Esophagus squamous epithelium (tissue), 5 donors: ENCODE data around the gene TRIM65. TPM values are rescaled to one million over a fixed set of nuclear protein-coding genes. Genes with fewer than 3 reads are reported as not detected.

Experiments used
- DNase-seq: peaks from one replicate; lab custom pipeline; 2025; lab: John Stamatoyannopoulos, UW
- H3K27ac ChIP-seq, 4 donors: fragments of 200-600 bp; sonication (generic); one replicate each; pipeline ENCODE4 v1.5.1; 2016 to 2019; ENCODE audit warnings: mild to moderate bottlenecking in 1 of 4
- H3K27me3 ChIP-seq, 4 donors: fragments of 200-600 bp; sonication (generic); 1 replicate in 3 of 4; 2 replicates in 1 of 4; pipeline versions ENCODE4 v1.5.1 to v1.6.0; 2017 to 2021; ENCODE audit warnings: antibody characterized with exemption in 1 of 4
- H3K36me3 ChIP-seq, 3 donors: fragments of 200-600 bp; sonication (generic); one replicate each; pipeline ENCODE4 v1.5.1; 2016 to 2019
- H3K4me1 ChIP-seq, 3 donors: fragments of 200-600 bp; sonication (generic); one replicate each; pipeline ENCODE4 v1.5.1; 2017 to 2019
- H3K4me3 ChIP-seq, 4 donors: fragments of 200-600 bp; sonication (generic); 1 replicate in 3 of 4; 2 replicates in 1 of 4; pipeline ENCODE4 v1.5.1; 2016 to 2019; ENCODE audit warnings: mild to moderate bottlenecking in 2 of 4, moderate library complexity in 1 of 4
- H3K9me3 ChIP-seq, 3 donors: fragments of 200-600 bp; sonication (generic); one replicate each; pipeline ENCODE4 v1.5.1; 2016 to 2019
- CTCF ChIP-seq, 6 experiments: fragments of 450-650 bp in 4 of 6; fragments of 200-600 bp in 2 of 6; sonication (generic) in 2 of 6; IDR thresholded peaks; one replicate each; pipeline ENCODE4 v1.5.1; 2016 to 2019; ENCODE audit warnings: antibody characterized with exemption in 6 of 6, mild to moderate bottlenecking in 4 of 6, moderate library complexity in 4 of 6
- POLR2A ChIP-seq, 4 donors: fragments of 450-650 bp; IDR thresholded peaks; one replicate each; pipeline ENCODE4 v1.6.1; 2017; ENCODE audit warnings: antibody characterized with exemption in 4 of 4, mild to moderate bottlenecking in 4 of 4, moderate library complexity in 3 of 4
- WGBS, 2 donors: methylation state at CpG; one replicate each; pipeline ENCODE4 v1.1.5; 2018; 5-methylcytosine and 5-hydroxymethylcytosine counted together
- intact Hi-C: fragments of 100-400 bp; cut with DNase I; formaldehyde crosslinking; loops from one replicate; pipeline ENCODE4 v1.15.0; 2022
- total RNA-seq, 4 donors: library from RNA; depleted of rRNA; stranded (reverse); fragments of >200 nt; gene quantifications; one replicate each; pipeline ENCODE4 v1.1.0, GENCODE V29; 2016
- donor health status: DM: yes; HTN: yes; CAD: no.

TRIM65 gene
- total RNA-seq, 4 donors from 2014 or later = 17.3 to 24.6 (median 19.6) TPM

- Histone ChIP-seq H3K36me3 (peaks cover 0 to 72% (median 0%) of the 10 kb centered on the region in 3 donors), H3K4me1 (peaks cover 7 to 41% (median 11%) of the 10 kb centered on the region in 3 donors), H3K9me3 (no peaks in the 10 kb centered on the region), H3K4me3 (no peak overlapping the region), H3K27me3 (no peaks in the 10 kb centered on the region), H3K27ac (peak overlapping the region in 1 of 4 donors; percentile 9)
- no peak for DNase-seq
- 76 to 87% methylated on average over 3 to 8 of the region's 19 CpGs for WGBS, 2 donors
- TF ChIP-seq POLR2A (IDR thresholded peaks at IDR 0.05) = no peak
- TF ChIP-seq CTCF (IDR thresholded peaks at IDR 0.05) = no peak
- intact Hi-C loops = no loop called here
These were observed 26.5 kb upstream of the TRIM65 start for GRCh38 chr17:75922963-75923874.

DNA sequence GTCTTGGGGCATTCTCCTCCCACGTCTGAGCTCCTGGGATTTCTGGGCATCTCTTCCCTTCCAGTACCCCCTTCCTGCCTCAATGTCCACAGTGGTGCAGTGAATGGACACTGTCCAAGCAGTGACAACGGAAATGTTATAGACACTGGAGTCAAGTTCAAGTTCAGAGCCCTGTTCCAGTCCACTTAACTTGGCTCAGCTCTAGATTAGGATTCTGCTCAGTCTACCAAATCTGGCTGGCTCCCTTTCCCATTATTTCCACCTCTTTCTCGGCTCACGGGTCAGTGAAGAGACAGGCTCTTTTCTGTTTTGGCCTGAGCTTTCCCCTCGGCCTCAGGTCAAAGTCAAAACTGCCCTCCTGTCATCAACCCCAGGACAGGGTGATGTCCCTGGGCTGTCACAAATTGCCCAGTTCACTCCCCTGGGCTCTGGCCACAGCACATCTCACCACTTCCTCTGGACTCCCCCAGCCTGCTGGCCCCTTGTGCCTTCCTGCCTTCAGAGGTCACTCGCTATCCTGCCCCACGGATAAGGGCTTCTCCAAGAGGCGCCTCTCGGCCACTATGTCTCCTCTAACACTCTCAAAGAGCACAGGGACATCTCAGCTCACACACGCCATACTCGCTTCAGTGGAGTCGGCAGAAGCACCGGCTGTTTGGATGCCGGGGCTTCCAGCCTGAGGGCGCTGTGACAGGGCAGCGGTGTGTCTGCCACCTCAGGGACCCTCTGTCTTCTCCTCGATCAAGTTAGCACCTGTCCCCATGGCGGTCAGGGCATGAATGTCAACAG lies 25.6 kb upstream of the TRIM65 start:
- WGBS, 2 donors = 87 to 89% methylated on average over 9 to 14 of the region's 18 CpGs
- DNase-seq = no peak

DNA sequence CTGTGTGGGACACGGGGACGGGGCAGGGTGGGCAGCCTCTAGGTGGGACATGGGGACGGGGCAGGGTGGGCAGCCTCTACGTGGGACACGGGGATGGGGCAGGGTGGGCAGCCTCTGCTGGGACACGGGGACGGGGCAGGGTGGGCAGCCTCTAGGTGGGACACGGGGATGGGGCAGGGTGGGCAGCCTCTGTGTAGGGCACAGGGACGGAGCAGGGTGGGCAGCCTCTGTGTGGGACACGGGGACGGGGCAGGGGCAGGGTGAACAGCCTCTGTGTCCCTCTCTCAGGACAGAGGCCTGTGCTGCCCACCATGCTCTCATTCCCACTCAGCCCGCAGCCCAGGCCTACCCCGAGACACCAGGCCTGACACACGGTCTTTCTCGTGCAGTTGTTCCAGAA lies 24.8 kb upstream of the TRIM65 start:
- H3K4me3 ChIP-seq = no peak overlapping the region
- intact Hi-C loops = no loop called here
- H3K9me3 ChIP-seq = no peaks in the 10 kb centered on the region
- H3K36me3 ChIP-seq = peaks cover 0 to 88% (median 0%) of the 10 kb centered on the region in 3 donors
- 100% methylated on average over 4 of the region's 15 CpGs; no CpG with 5 or more reads in 1 of the 2 donors for WGBS, 2 donors
- no peak for DNase-seq
- H3K4me1 ChIP-seq = peaks cover 2 to 25% (median 7%) of the 10 kb centered on the region in 3 donors
- H3K27ac ChIP-seq = no peak overlapping the region
- TF ChIP-seq CTCF (IDR thresholded peaks at IDR 0.05) = no peak
- no peak for TF ChIP-seq POLR2A (IDR thresholded peaks at IDR 0.05)
- H3K27me3 ChIP-seq = no peaks in the 10 kb centered on the region

More for the DNA sequence above, 25.6 kb upstream of the TRIM65 start:
- no peaks in the 10 kb centered on the region for H3K27me3 ChIP-seq
- no peaks in the 10 kb centered on the region for H3K9me3 ChIP-seq
- TF ChIP-seq POLR2A (IDR thresholded peaks at IDR 0.05) (no peak), CTCF (IDR thresholded peaks at IDR 0.05) (no peak)
- no peak overlapping the region for H3K27ac ChIP-seq
- H3K36me3 ChIP-seq = peaks cover 0 to 81% (median 0%) of the 10 kb centered on the region in 3 donors
- H3K4me1 ChIP-seq = peaks cover 7 to 33% (median 8%) of the 10 kb centered on the region in 3 donors
- intact Hi-C loops = no loop called here
- no peak overlapping the region for H3K4me3 ChIP-seq

- intact Hi-C loops = no loop called here
- Histone ChIP-seq H3K4me3 (no peak overlapping the region), H3K27ac (no peak overlapping the region), H3K36me3 (peaks cover 0 to 88% (median 0%) of the 10 kb centered on the region in 3 donors), H3K9me3 (no peaks in the 10 kb centered on the region), H3K4me1 (peaks cover 0 to 14% (median 7%) of the 10 kb centered on the region in 3 donors), H3K27me3 (no peaks in the 10 kb centered on the region)
- no peak for DNase-seq
- no CpG with 5 or more reads among the region's 11 CpGs for WGBS, 2 donors
- TF ChIP-seq POLR2A (IDR thresholded peaks at IDR 0.05) (no peak), CTCF (IDR thresholded peaks at IDR 0.05) (no peak)
These were observed 23.4 kb upstream of the TRIM65 start for GRCh38 chr17:75920045-75920560.
